AG04449 (cell line): ENCODE results near the gene SCUBE1.

Experiments
- CTCF ChIA-PET: fragments of 350-600 bp; formaldehyde crosslinking; extraction: SDS; loops from one replicate; lab custom pipeline; 2021; ENCODE audit warnings: antibody characterized with exemption; lab: Yijun Ruan, JAX
- POLR2A ChIA-PET: fragments of 400-600, 350-600 bp; formaldehyde crosslinking; extraction: SDS; loops from one replicate; lab custom pipeline; 2020; ENCODE audit warnings: antibody characterized with exemption, inconsistent platforms; lab: Yijun Ruan, JAX
- DNase-seq: peaks from one replicate; pipeline ENCODE4 v3.0.0-alpha.2; 2010; ENCODE audit warnings: low read depth, low spot score
- H3K4me3 ChIP-seq: 2 replicates; pipeline ENCODE4 v1.5.1; 2011; ENCODE audit warnings: low read depth, mild to moderate bottlenecking, control low read depth, low read length
- TF ChIP-seq, protein P1 (sequence below): IDR thresholded peaks from one replicate; pipeline ENCODE4 v1.5.1; 2011; ENCODE audit warnings: mild to moderate bottlenecking, moderate library complexity, low read length, control low read depth, inconsistent platforms; ENCODE audit not compliant: insufficient read depth; ENCODE audit errors: missing control alignments

The SCUBE1 gene

DNA sequence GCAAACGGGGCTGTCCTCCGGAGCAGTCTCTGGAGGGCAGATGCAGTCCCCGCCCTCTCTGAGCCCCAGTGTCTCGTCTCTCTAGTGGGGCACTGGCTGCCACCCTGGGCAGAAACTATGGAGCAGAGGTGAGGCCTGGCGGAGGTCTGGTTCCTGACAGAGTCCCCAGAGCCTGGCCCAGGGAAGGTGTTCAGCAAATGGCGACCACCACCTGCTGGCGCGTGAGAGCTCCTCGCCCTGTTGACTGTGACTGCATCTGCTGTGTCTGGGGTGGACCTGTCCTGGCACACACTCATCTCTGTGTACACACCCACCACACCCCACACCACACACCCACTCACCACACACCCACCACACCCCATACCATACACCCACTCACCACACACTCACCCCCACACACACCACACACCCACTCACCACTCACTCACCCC, 137.9 kb downstream of the SCUBE1 start:
- POLR2A ChIA-PET = no interaction called here
- no peak overlapping the region for H3K4me3 ChIP-seq
- TF ChIP-seq, protein P1, sequence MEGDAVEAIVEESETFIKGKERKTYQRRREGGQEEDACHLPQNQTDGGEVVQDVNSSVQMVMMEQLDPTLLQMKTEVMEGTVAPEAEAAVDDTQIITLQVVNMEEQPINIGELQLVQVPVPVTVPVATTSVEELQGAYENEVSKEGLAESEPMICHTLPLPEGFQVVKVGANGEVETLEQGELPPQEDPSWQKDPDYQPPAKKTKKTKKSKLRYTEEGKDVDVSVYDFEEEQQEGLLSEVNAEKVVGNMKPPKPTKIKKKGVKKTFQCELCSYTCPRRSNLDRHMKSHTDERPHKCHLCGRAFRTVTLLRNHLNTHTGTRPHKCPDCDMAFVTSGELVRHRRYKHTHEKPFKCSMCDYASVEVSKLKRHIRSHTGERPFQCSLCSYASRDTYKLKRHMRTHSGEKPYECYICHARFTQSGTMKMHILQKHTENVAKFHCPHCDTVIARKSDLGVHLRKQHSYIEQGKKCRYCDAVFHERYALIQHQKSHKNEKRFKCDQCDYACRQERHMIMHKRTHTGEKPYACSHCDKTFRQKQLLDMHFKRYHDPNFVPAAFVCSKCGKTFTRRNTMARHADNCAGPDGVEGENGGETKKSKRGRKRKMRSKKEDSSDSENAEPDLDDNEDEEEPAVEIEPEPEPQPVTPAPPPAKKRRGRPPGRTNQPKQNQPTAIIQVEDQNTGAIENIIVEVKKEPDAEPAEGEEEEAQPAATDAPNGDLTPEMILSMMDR = no peak
- no peak for DNase-seq
- CTCF ChIA-PET = interaction anchor here (2.3 kb wide), 1 partner anchor 27 kb away, joined by 8 read pairs; no protein-coding TSS in a partner anchor

DNA sequence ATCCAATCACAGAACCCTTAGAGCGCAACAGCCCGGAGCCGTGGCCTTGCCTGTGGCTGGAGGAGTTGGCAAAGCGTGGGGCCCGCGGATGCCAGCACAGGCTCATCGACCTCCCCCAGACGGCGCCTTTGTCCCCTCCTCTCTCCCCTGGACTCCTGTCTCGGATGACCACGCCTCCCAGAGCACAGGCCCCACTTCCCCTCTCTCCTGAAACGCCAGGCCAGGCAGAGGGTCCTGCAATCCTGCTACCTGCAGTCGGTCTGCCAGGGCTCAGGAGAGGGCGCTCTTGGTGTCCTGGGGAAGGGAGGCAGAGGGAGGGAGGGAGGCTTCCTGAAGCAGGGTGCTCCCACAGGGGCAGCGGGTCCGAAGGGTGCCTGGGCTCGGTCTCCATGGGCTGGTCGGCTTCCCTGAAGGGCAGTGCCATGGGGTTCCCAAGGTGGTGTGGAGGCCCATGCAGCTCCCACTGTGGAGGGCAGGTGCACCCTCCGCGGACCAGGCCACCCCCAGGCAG, 139.6 kb downstream of the SCUBE1 start:
- TF ChIP-seq, protein P1 = no peak
- H3K4me3 ChIP-seq = no peak overlapping the region
- DNase-seq = no peak
- POLR2A ChIA-PET = no interaction called here
- CTCF ChIA-PET = interaction anchor here (2.0 to 2.3 kb wide), 2 partner anchors 16 to 28 kb away, joined by 6 to 8 read pairs; no protein-coding TSS in a partner anchor

- no peak for DNase-seq
- no peak overlapping the region for H3K4me3 ChIP-seq
- TF ChIP-seq, protein P1 = no peak
- ChIA-PET CTCF (interaction anchor here (2.0 to 2.3 kb wide), 2 partner anchors 15 to 29 kb away, joined by 6 to 8 read pairs; no protein-coding TSS in a partner anchor), POLR2A (no interaction called here)
Measured at GRCh38 chr22:43202756-43203410, 140.3 kb downstream of the SCUBE1 start.

GRCh38 chr22:43202326-43202725, 140.8 kb downstream of the SCUBE1 start:
- TF ChIP-seq, protein P1 = no peak
- no peak overlapping the region for H3K4me3 ChIP-seq
- ChIA-PET CTCF (interaction anchor here (2.0 kb wide), 1 partner anchor 14 kb away, joined by 6 read pairs; no protein-coding TSS in a partner anchor), POLR2A (no interaction called here)
- DNase-seq = no peak

- ChIA-PET CTCF (interaction anchor here (2.0 to 2.2 kb wide), 2 partner anchors 14 kb away, joined by 6 to 8 read pairs; no protein-coding TSS in a partner anchor), POLR2A (no interaction called here)
- DNase-seq = no peak
- TF ChIP-seq, protein P1 = no peak
- no peak overlapping the region for H3K4me3 ChIP-seq
Measured at GRCh38 chr22:43201486-43202219, 141.5 kb downstream of the SCUBE1 start.

GRCh38 chr22:43200555-43200954, 142.6 kb downstream of the SCUBE1 start:
- no peak for DNase-seq
- CTCF ChIA-PET = interaction anchor here (2.2 kb wide), 1 partner anchor 13 kb away, joined by 8 read pairs; no protein-coding TSS in a partner anchor
- TF ChIP-seq, protein P1 = no peak
- POLR2A ChIA-PET = no interaction called here
- H3K4me3 ChIP-seq = no peak overlapping the region
